Astrocyte (in vitro differentiated cells and primary cell): ENCODE measurements around the gene SLIT3.

Experiments
- EZH2 ChIP-seq: IDR thresholded peaks from 2 replicates; pipeline ENCODE4 v1.6.1; 2012; ENCODE audit warnings: mild to moderate bottlenecking, low read length, inconsistent platforms; ENCODE audit not compliant: insufficient read depth
- TF ChIP-seq, protein P1 (sequence below): IDR thresholded peaks from 2 replicates; pipeline ENCODE4 v1.5.1; 2011; ENCODE audit warnings: low read depth, mild to moderate bottlenecking, inconsistent platforms, low read length, moderate library complexity; ENCODE audit not compliant: insufficient read depth

DNA sequence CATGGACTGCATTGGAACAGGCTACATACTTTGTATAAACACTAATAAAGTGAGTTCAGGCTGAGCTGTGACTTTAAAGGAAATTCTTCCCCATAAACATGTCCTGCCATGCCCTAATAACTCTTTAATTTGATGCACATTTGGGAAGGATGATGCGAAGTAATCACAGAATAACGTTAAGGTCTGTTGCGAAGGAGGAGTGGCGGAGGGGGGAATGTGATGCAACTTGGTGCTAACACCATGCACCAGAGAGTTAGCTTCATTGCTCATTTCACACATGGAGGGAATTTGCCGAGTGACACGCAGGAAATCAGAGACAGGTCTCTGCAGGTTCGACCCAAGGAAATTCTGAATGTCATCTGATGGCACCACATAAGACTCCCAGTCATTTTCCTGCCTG lies 32.9 kb downstream of the SLIT3 start:
- TF ChIP-seq, protein P1, sequence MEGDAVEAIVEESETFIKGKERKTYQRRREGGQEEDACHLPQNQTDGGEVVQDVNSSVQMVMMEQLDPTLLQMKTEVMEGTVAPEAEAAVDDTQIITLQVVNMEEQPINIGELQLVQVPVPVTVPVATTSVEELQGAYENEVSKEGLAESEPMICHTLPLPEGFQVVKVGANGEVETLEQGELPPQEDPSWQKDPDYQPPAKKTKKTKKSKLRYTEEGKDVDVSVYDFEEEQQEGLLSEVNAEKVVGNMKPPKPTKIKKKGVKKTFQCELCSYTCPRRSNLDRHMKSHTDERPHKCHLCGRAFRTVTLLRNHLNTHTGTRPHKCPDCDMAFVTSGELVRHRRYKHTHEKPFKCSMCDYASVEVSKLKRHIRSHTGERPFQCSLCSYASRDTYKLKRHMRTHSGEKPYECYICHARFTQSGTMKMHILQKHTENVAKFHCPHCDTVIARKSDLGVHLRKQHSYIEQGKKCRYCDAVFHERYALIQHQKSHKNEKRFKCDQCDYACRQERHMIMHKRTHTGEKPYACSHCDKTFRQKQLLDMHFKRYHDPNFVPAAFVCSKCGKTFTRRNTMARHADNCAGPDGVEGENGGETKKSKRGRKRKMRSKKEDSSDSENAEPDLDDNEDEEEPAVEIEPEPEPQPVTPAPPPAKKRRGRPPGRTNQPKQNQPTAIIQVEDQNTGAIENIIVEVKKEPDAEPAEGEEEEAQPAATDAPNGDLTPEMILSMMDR, result no peak
- no peak for TF ChIP-seq EZH2
